Liver (tissue), 9 donors: ENCODE results near the gene NKAIN2. TPM values are rescaled to one million over a fixed set of nuclear protein-coding genes. Genes with fewer than 3 reads are reported as not detected.

ENCODE experiments used
- DNase-seq: peaks from one replicate; pipeline ENCODE4 v3.0.0-alpha.2; 2017; ENCODE audit warnings: low spot score
- H3K27ac ChIP-seq, 2 donors: one replicate each; pipeline ENCODE4 v1.7.0; 2013; ENCODE audit warnings: inconsistent platforms in 2 of 2, low read length in 2 of 2, control low read depth in 1 of 2, low read depth in 1 of 2, mild to moderate bottlenecking in 1 of 2
- H3K27me3 ChIP-seq, 4 donors: one replicate each; pipeline versions ENCODE4 v1.6.1 to v1.7.0; 2013; ENCODE audit warnings: low read length in 3 of 4, inconsistent platforms in 1 of 4, mild to moderate bottlenecking in 1 of 4, moderate library complexity in 1 of 4; ENCODE audit not compliant: control insufficient read depth in 4 of 4, insufficient read depth in 4 of 4
- H3K36me3 ChIP-seq, 4 donors: one replicate each; pipeline versions ENCODE4 v1.6.1 to v1.7.0; 2013; ENCODE audit warnings: low read length in 3 of 4, mild to moderate bottlenecking in 3 of 4, low read depth in 1 of 4, moderate library complexity in 1 of 4; ENCODE audit not compliant: control insufficient read depth in 4 of 4, insufficient read depth in 3 of 4
- H3K4me1 ChIP-seq, 4 donors: one replicate each; pipeline versions ENCODE4 v1.6.1 to v1.7.0; 2013; ENCODE audit warnings: low read length in 3 of 4, mild to moderate bottlenecking in 3 of 4, moderate library complexity in 1 of 4; ENCODE audit not compliant: control insufficient read depth in 4 of 4, insufficient read depth in 4 of 4
- H3K4me3 ChIP-seq, 3 donors: one replicate each; pipeline versions ENCODE4 v1.6.1 to v1.7.0; 2013; ENCODE audit warnings: low read length in 3 of 3, control low read depth in 1 of 3, low read depth in 1 of 3, mild to moderate bottlenecking in 1 of 3
- H3K9ac ChIP-seq, 2 donors: one replicate each; pipeline ENCODE4 v1.7.0; 2013; ENCODE audit warnings: low read length in 2 of 2, mild to moderate bottlenecking in 2 of 2, moderate library complexity in 2 of 2, control low read depth in 1 of 2, low read depth in 1 of 2
- H3K9me3 ChIP-seq, 4 donors: one replicate each; pipeline versions ENCODE4 v1.6.1 to v1.7.0; 2013; ENCODE audit warnings: low read length in 3 of 4; ENCODE audit not compliant: control insufficient read depth in 4 of 4
- ATF3 ChIP-seq: IDR thresholded peaks from 2 replicates; pipeline ENCODE4 v1.6.1; 2016; ENCODE audit warnings: antibody characterized with exemption
- EGR1 ChIP-seq, 2 donors: IDR thresholded peaks; 2 replicates each; pipeline ENCODE4 v1.6.1; 2016 to 2018; ENCODE audit warnings: antibody characterized with exemption in 2 of 2, low read depth in 2 of 2
- FOXA1 ChIP-seq: IDR thresholded peaks from 2 replicates; pipeline ENCODE4 v1.6.1; 2016; ENCODE audit warnings: antibody characterized with exemption
- FOXA2 ChIP-seq: IDR thresholded peaks from 2 replicates; pipeline ENCODE4 v1.6.1; 2016; ENCODE audit warnings: antibody characterized with exemption
- GABPA ChIP-seq, 2 donors: IDR thresholded peaks in 1 of 2; conservative IDR thresholded peaks in 1 of 2; 2 replicates each; pipeline ENCODE4 v1.6.1; 2016; ENCODE audit warnings: antibody characterized with exemption in 2 of 2, mild to moderate bottlenecking in 1 of 2, moderate library complexity in 1 of 2
- HNF4A ChIP-seq, 2 donors: conservative IDR thresholded peaks; 2 replicates each; pipeline ENCODE4 v1.6.1; 2016; ENCODE audit warnings: antibody characterized with exemption in 2 of 2, mild to moderate bottlenecking in 2 of 2
- HNF4G ChIP-seq: IDR thresholded peaks from 2 replicates; pipeline ENCODE4 v1.6.1; 2016; ENCODE audit warnings: antibody characterized with exemption
- JUND ChIP-seq, 2 donors: IDR thresholded peaks; 2 replicates each; pipeline ENCODE4 v1.6.1; 2016; ENCODE audit warnings: antibody characterized with exemption in 2 of 2
- NR2F2 ChIP-seq: IDR thresholded peaks from 2 replicates; pipeline ENCODE4 v1.6.1; 2016; ENCODE audit warnings: antibody characterized with exemption
- RAD21 ChIP-seq, 2 donors: IDR thresholded peaks; 2 replicates each; pipeline ENCODE4 v1.6.1; 2016; ENCODE audit warnings: antibody characterized with exemption in 2 of 2, mild to moderate bottlenecking in 2 of 2
- SP1 ChIP-seq: IDR thresholded peaks from 2 replicates; pipeline ENCODE4 v1.6.1; 2018; ENCODE audit warnings: antibody characterized with exemption, mild to moderate bottlenecking
- TAF1 ChIP-seq: conservative IDR thresholded peaks from 2 replicates; pipeline ENCODE4 v1.6.1; 2016; ENCODE audit warnings: antibody characterized with exemption, mild to moderate bottlenecking
- YY1 ChIP-seq: IDR thresholded peaks from 2 replicates; pipeline ENCODE4 v1.6.1; 2016; ENCODE audit warnings: antibody characterized with exemption, mild to moderate bottlenecking
- ZBTB33 ChIP-seq: IDR thresholded peaks from 2 replicates; pipeline ENCODE4 v1.6.1; 2016; ENCODE audit warnings: antibody characterized with exemption
- WGBS: extraction: QIAGEN DNeasy Blood & Tissue Kit; methylation state at CpG from one replicate; pipeline ENCODE4 v1.1.7; 2013; 5-methylcytosine and 5-hydroxymethylcytosine counted together
- polyA plus RNA-seq, 2 donors: library from polyadenylated mRNA; stranded (reverse) in 1 of 2; unstranded in 1 of 2; fragments of 200-250 nt in 1 of 2; fragments of >200 nt in 1 of 2; fragmentation: Nextera tagmentation in 1 of 2; extraction: Ambion mirVana in 1 of 2; gene quantifications; one replicate each; pipeline versions ENCODE4 v1.2.1 to v1.2.3, GENCODE V29; 2013 to 2015
- total RNA-seq, 2 donors: library from RNA; depleted of rRNA; stranded (reverse); fragments of >200 nt; gene quantifications; one replicate each; pipeline ENCODE4 v1.2.3, GENCODE V29; 2014
- TF ChIP-seq, protein P1 (sequence below): IDR thresholded peaks from 2 replicates; pipeline ENCODE4 v1.6.1; 2016; ENCODE audit warnings: antibody characterized with exemption
- TF ChIP-seq, protein P2 (sequence below): IDR thresholded peaks from 2 replicates; pipeline ENCODE4 v1.6.1; 2016; ENCODE audit warnings: antibody characterized with exemption, mild to moderate bottlenecking
- donor health status: healthy.
- donor health status: healthy.
- donor health status: healthy.
- donor health status: healthy.
- donor health status: healthy.

Gene NKAIN2
- total and polyA plus RNA-seq, 4 donors: 0.05 to 0.14 TPM; not detected in 2

DNA sequence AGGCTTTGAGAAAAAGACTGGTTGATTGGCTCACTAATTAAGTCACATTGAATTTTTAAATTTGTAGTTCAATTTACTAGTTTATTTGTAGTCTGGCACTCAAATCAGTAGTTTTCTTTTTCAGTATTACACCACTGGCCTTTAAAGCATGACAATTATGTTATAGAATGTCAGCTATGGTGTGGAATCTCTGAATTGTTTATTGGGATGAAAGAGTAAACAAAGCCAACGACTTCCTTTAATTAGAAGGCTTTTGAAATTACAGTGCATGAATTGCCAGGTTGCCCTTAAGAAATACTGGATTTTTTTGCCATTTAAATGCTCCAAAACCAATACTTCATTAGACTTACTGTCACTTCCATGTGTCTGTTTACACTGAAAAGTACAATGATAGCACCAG lies 731.6 kb downstream of the NKAIN2 start:
- no peak overlapping the region for H3K27ac ChIP-seq
- no peaks in the 10 kb centered on the region for H3K9me3 ChIP-seq
- 21% methylated on average over 1 of the region's 1 CpG for WGBS
- H3K36me3 ChIP-seq: no peaks in the 10 kb centered on the region
- no peak for DNase-seq
- no peaks in the 10 kb centered on the region for H3K4me1 ChIP-seq
- no peak overlapping the region for H3K9ac ChIP-seq
- TF ChIP-seq EGR1 (IDR thresholded peaks at IDR 0.05; ENCODE audit: low read depth in 2 of 2) (no peak), JUND (IDR thresholded peaks at IDR 0.05) (no peak), ZBTB33 (no peak), FOXA2 (no peak), HNF4G (no peak), FOXA1 (no peak), ATF3 (no peak), SP1 (no peak), GABPA (IDR thresholded peaks at IDR 0.05 in 1 of 2, conservative IDR thresholded peaks at IDR 0.05 in 1 of 2) (no peak), NR2F2 (no peak), YY1 (no peak), TAF1 (no peak), HNF4A (conservative IDR thresholded peaks at IDR 0.05) (no peak), RAD21 (IDR thresholded peaks at IDR 0.05) (no peak)
- TF ChIP-seq, protein P1, sequence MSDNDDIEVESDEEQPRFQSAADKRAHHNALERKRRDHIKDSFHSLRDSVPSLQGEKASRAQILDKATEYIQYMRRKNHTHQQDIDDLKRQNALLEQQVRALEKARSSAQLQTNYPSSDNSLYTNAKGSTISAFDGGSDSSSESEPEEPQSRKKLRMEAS: no peak
- TF ChIP-seq, protein P2, sequence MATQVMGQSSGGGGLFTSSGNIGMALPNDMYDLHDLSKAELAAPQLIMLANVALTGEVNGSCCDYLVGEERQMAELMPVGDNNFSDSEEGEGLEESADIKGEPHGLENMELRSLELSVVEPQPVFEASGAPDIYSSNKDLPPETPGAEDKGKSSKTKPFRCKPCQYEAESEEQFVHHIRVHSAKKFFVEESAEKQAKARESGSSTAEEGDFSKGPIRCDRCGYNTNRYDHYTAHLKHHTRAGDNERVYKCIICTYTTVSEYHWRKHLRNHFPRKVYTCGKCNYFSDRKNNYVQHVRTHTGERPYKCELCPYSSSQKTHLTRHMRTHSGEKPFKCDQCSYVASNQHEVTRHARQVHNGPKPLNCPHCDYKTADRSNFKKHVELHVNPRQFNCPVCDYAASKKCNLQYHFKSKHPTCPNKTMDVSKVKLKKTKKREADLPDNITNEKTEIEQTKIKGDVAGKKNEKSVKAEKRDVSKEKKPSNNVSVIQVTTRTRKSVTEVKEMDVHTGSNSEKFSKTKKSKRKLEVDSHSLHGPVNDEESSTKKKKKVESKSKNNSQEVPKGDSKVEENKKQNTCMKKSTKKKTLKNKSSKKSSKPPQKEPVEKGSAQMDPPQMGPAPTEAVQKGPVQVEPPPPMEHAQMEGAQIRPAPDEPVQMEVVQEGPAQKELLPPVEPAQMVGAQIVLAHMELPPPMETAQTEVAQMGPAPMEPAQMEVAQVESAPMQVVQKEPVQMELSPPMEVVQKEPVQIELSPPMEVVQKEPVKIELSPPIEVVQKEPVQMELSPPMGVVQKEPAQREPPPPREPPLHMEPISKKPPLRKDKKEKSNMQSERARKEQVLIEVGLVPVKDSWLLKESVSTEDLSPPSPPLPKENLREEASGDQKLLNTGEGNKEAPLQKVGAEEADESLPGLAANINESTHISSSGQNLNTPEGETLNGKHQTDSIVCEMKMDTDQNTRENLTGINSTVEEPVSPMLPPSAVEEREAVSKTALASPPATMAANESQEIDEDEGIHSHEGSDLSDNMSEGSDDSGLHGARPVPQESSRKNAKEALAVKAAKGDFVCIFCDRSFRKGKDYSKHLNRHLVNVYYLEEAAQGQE: no peak
- H3K27me3 ChIP-seq: no peaks in the 10 kb centered on the region
- no peak overlapping the region for H3K4me3 ChIP-seq

DNA sequence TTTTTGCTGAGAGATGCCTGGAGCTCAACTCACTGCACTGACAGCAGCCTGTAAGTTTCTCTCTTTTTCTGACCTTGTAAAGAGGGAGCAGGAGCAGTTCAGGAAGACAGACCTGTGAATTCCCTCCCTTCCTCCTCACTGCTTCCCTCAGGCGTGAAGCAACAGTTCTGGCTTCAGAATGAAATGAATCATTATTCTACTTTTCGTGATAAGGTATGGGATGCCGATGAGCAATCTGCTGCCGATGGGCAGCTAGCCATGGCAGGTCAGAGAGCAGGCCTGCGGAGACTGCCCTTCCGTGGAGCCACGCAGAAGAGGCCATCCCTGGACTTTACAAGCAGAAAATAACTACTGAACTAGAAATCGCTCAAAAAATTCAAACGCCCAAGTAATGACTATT lies 732.1 kb downstream of the NKAIN2 start:
- no peaks in the 10 kb centered on the region for H3K9me3 ChIP-seq
- no peaks in the 10 kb centered on the region for H3K4me1 ChIP-seq
- no peak for TF ChIP-seq EGR1 (IDR thresholded peaks at IDR 0.05; ENCODE audit: low read depth in 2 of 2)
- no peak for TF ChIP-seq YY1
- TF ChIP-seq TAF1: no peak
- TF ChIP-seq ZBTB33: no peak
- TF ChIP-seq ATF3: no peak
- TF ChIP-seq, protein P2: no peak
- TF ChIP-seq JUND (IDR thresholded peaks at IDR 0.05): no peak
- no peak for TF ChIP-seq HNF4G
- no peak for TF ChIP-seq GABPA (IDR thresholded peaks at IDR 0.05 in 1 of 2, conservative IDR thresholded peaks at IDR 0.05 in 1 of 2)
- no peak overlapping the region for H3K27ac ChIP-seq
- H3K27me3 ChIP-seq: no peaks in the 10 kb centered on the region
- DNase-seq: no peak
- H3K4me3 ChIP-seq: no peak overlapping the region
- H3K36me3 ChIP-seq: no peaks in the 10 kb centered on the region
- 62% methylated on average over 9 of the region's 9 CpGs for WGBS
- H3K9ac ChIP-seq: no peak overlapping the region
